OCI-LY1 (cell line): Measurements from ENCODE around the gene PRKCD.
"Not testable (repeated sequence)": the region's sequence is repeated elsewhere in the genome, so short reads cannot be mapped to it uniquely, and the experiment has no call there.

Source experiments
- H2AFZ ChIP-seq: fragments of 200-600 bp; sonication (generic), shearing (Covaris generic); 2 replicates; pipeline ENCODE4 v1.6.0; 2014; ENCODE audit warnings: antibody characterized with exemption, mild to moderate bottlenecking, low read length
- H3F3A ChIP-seq: fragments of 200-600 bp; sonication (generic), shearing (Covaris generic); 2 replicates; pipeline ENCODE4 v1.6.0; 2014; ENCODE audit warnings: mild to moderate bottlenecking, antibody characterized with exemption, low read length, moderate library complexity; ENCODE audit not compliant: insufficient read depth
- H3K27ac ChIP-seq: fragments of 200-600 bp; sonication (generic); 2 replicates; pipeline ENCODE4 v1.5.1; 2014; ENCODE audit warnings: low read length, mixed run types, mild to moderate bottlenecking, low read depth; ENCODE audit not compliant: poor library complexity, severe bottlenecking
- H3K27me3 ChIP-seq: fragments of 200-600 bp; sonication (generic); 2 replicates; pipeline ENCODE4 v1.6.0; 2014; ENCODE audit warnings: antibody characterized with exemption, mild to moderate bottlenecking, low read length, moderate library complexity; ENCODE audit not compliant: insufficient read depth
- H3K36me3 ChIP-seq: fragments of 200-600 bp; sonication (generic); 2 replicates; pipeline ENCODE4 v1.6.1; 2014; ENCODE audit warnings: mild to moderate bottlenecking, antibody characterized with exemption, low read length, moderate library complexity, mixed read lengths; ENCODE audit not compliant: insufficient read depth
- H3K4me1 ChIP-seq: fragments of 200-600 bp; sonication (generic); 2 replicates; pipeline ENCODE4 v1.5.1; 2014; ENCODE audit warnings: mild to moderate bottlenecking, low read length, moderate library complexity; ENCODE audit not compliant: insufficient read depth, severe bottlenecking
- H3K4me2 ChIP-seq: fragments of 200-600 bp; sonication (generic), shearing (Covaris generic); 2 replicates; pipeline ENCODE4 v1.6.1; 2014; ENCODE audit warnings: low read length
- H3K4me3 ChIP-seq: fragments of 200-600 bp; sonication (generic); 2 replicates; pipeline ENCODE4 v1.5.1; 2014; ENCODE audit warnings: low read length, low read depth, mild to moderate bottlenecking, mixed read lengths; ENCODE audit not compliant: poor library complexity, severe bottlenecking
- H3K79me2 ChIP-seq: fragments of 200-600 bp; shearing (Covaris generic); 2 replicates; pipeline ENCODE4 v1.6.1; 2016; ENCODE audit warnings: mixed run types, low read length, mixed read lengths; ENCODE audit not compliant: insufficient read depth
- H3K9ac ChIP-seq: fragments of 200-600 bp; sonication (generic), shearing (Covaris generic); 2 replicates; pipeline ENCODE4 v1.6.1; 2014; ENCODE audit warnings: mild to moderate bottlenecking, low read length, mixed read lengths
- H3K9me2 ChIP-seq: fragments of 200-600 bp; sonication (generic), shearing (Covaris generic); 2 replicates; pipeline ENCODE4 v1.6.1; 2014; ENCODE audit warnings: low read depth, mild to moderate bottlenecking, low read length, mixed read lengths
- H3K9me3 ChIP-seq: fragments of 200-600 bp; shearing (Covaris generic); 2 replicates; pipeline ENCODE4 v1.6.1; 2014; ENCODE audit warnings: low read length, mixed read lengths
- H4K20me1 ChIP-seq: fragments of 200-600 bp; sonication (generic), shearing (Covaris generic); 2 replicates; pipeline ENCODE4 v1.6.0; 2016; ENCODE audit warnings: mild to moderate bottlenecking, low read length; ENCODE audit not compliant: insufficient read depth
- EZH2 ChIP-seq: fragments of 200-600 bp; sonication (generic), shearing (Covaris generic); IDR thresholded peaks from 2 replicates; pipeline ENCODE4 v1.8.0; 2017; ENCODE audit warnings: borderline replicate concordance, mixed run types, mild to moderate bottlenecking, antibody characterized with exemption, low read length, moderate library complexity, mixed read lengths
- TF ChIP-seq, protein P1 (sequence below): fragments of 200-600 bp; sonication (generic), shearing (Covaris generic); IDR thresholded peaks from 2 replicates; pipeline ENCODE4 v1.5.1; 2017; ENCODE audit warnings: mild to moderate bottlenecking, antibody characterized with exemption, low read length, moderate library complexity, mixed read lengths

Gene PRKCD

GRCh38 chr3:53150247-53151085, 10.5 kb upstream of the PRKCD start:
- H2AFZ ChIP-seq: no peak overlapping the region
- H3F3A ChIP-seq: no peaks in the 10 kb centered on the region
- no peak overlapping the region for H3K4me2 ChIP-seq
- no peaks in the 10 kb centered on the region for H3K79me2 ChIP-seq
- H3K9ac ChIP-seq: no peak overlapping the region
- H3K36me3 ChIP-seq: no peaks in the 10 kb centered on the region
- TF ChIP-seq, protein P1, sequence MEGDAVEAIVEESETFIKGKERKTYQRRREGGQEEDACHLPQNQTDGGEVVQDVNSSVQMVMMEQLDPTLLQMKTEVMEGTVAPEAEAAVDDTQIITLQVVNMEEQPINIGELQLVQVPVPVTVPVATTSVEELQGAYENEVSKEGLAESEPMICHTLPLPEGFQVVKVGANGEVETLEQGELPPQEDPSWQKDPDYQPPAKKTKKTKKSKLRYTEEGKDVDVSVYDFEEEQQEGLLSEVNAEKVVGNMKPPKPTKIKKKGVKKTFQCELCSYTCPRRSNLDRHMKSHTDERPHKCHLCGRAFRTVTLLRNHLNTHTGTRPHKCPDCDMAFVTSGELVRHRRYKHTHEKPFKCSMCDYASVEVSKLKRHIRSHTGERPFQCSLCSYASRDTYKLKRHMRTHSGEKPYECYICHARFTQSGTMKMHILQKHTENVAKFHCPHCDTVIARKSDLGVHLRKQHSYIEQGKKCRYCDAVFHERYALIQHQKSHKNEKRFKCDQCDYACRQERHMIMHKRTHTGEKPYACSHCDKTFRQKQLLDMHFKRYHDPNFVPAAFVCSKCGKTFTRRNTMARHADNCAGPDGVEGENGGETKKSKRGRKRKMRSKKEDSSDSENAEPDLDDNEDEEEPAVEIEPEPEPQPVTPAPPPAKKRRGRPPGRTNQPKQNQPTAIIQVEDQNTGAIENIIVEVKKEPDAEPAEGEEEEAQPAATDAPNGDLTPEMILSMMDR: no peak
- no peak for TF ChIP-seq EZH2
- no peaks in the 10 kb centered on the region for H3K9me2 ChIP-seq
- H3K9me3 ChIP-seq: no peaks in the 10 kb centered on the region
- no peak overlapping the region for H3K4me3 ChIP-seq
- H4K20me1 ChIP-seq: no peaks in the 10 kb centered on the region
- no peaks in the 10 kb centered on the region for H3K4me1 ChIP-seq
- no peak overlapping the region for H3K27ac ChIP-seq
- H3K27me3 ChIP-seq: peaks cover 8% of the 10 kb centered on the region; the same call in 1 of the 2 replicates

DNA sequence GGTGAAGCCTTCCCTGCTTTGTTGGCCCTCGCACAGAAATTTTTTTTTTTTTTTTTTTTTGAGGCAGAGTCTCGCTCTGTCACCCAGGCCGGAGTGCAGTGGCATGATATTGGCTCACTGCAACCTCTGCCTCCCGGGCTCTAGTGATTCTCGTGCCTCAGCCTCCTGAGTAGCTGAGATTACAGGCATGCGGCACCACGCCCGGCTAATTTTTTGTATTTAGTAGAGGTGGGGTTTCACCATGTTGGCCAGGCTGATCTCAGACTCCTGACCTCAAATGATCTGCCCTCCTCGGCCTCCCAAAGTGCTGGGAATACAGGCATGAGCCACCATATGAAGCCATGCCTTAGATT, 9.9 kb upstream of the PRKCD start:
- H3K79me2 ChIP-seq, H3K4me2 ChIP-seq, H3K9ac ChIP-seq, H3F3A ChIP-seq, H2AFZ ChIP-seq, H4K20me1 ChIP-seq, H3K9me2 ChIP-seq, H3K36me3 ChIP-seq, H3K4me3 ChIP-seq, H3K27ac ChIP-seq, H3K4me1 ChIP-seq, H3K9me3 ChIP-seq, H3K27me3 ChIP-seq: not testable (repeated sequence)

GRCh38 chr3:53151465-53151864, 9.5 kb upstream of the PRKCD start:
- Histone ChIP-seq H3K27ac (no peak overlapping the region), H3K4me2 (no peak overlapping the region), H3K27me3 (peaks cover 8% of the 10 kb centered on the region; the same call in 1 of the 2 replicates), H3K9ac (no peak overlapping the region), H3K9me2 (no peaks in the 10 kb centered on the region), H3K9me3 (no peaks in the 10 kb centered on the region), H3K4me3 (no peak overlapping the region), H3F3A (no peaks in the 10 kb centered on the region), H2AFZ (no peak overlapping the region), H3K79me2 (no peaks in the 10 kb centered on the region), H3K4me1 (no peaks in the 10 kb centered on the region), H4K20me1 (no peaks in the 10 kb centered on the region), H3K36me3 (no peaks in the 10 kb centered on the region)
- no peak for TF ChIP-seq EZH2
- TF ChIP-seq, protein P1: no peak
